ENCODE results near the gene ASTE1.

DNA sequence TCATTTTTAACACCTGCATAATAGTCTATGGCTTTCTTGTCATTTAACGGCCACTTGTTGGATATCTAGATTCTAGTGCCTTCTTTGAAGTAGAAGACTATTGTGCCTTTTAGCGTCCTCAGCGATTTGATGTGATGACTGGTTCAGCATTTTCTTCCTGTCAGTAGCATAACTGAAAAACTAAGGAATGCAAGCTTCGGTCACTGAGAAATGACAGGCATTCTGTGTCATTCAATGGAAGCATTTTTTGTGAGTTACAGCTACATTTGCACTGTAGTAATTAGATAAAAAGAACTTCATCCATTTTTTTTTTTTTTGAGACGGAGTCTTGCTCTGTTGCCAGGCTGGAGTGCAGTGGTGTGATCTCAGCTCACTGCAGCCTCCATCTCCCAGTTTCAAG is 10.4 kb upstream of the ASTE1 start:
- TF ChIP-seq POLR2AphosphoS5 (IDR thresholded peaks at IDR 0.05) (no peak), POLR2A (IDR thresholded peaks at IDR 0.05) (no peak)
- TF ChIP-seq, protein P1, sequence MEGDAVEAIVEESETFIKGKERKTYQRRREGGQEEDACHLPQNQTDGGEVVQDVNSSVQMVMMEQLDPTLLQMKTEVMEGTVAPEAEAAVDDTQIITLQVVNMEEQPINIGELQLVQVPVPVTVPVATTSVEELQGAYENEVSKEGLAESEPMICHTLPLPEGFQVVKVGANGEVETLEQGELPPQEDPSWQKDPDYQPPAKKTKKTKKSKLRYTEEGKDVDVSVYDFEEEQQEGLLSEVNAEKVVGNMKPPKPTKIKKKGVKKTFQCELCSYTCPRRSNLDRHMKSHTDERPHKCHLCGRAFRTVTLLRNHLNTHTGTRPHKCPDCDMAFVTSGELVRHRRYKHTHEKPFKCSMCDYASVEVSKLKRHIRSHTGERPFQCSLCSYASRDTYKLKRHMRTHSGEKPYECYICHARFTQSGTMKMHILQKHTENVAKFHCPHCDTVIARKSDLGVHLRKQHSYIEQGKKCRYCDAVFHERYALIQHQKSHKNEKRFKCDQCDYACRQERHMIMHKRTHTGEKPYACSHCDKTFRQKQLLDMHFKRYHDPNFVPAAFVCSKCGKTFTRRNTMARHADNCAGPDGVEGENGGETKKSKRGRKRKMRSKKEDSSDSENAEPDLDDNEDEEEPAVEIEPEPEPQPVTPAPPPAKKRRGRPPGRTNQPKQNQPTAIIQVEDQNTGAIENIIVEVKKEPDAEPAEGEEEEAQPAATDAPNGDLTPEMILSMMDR (IDR thresholded peaks at IDR 0.05) = no peak

Data from sigmoid colon (tissue), 4 donors.